Loucy (cell line): ENCODE results near the gene C1orf52.

ENCODE experiments used
- EZH2phosphoT487 ChIP-seq: fragments of 200-600 bp; IDR thresholded peaks from 2 replicates; pipeline ENCODE4 v1.6.1; 2018; ENCODE audit warnings: antibody characterized with exemption, mild to moderate bottlenecking, moderate library complexity, borderline replicate concordance
- TF ChIP-seq, protein P1 (sequence below): fragments of 200-600 bp; sonication (generic); conservative IDR thresholded peaks from 2 replicates; pipeline ENCODE4 v1.5.1; 2014; ENCODE audit warnings: mild to moderate bottlenecking, antibody characterized with exemption, low read length

DNA sequence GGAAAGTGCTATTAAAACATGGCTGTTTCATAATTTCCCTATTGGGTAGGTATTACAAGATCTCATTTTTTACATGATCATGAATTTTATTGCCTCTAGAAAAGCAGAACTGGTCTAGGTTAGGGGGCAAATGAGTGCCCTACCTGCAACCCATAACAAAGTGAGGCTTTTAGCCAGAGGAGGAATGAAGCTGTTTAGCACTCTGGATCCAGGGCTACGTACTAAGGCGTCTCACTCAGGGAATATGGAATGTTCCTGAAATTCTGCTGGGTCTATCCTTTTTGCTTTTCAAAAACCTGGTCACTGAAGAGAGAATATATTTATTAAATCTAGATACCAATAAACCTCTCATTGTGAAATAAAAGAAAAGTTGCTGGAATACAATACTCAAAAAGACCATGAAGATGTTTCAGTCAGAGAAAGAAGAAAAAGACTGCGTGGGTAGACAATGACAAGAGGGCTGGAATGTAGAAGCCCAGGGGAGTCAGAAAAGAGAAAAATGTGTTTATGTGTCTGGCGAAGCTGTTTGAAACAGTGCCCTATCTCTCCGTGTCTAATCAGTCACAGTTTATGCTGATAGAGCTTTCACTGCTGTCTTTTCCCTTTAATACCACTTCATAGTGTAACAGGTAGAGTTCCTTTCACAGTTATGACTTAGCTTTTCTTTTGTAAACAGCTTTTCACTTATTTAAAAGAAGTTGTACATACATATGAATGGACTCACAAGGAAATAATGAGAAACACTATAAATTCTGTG lies 33.7 kb downstream of the C1orf52 start:
- TF ChIP-seq, protein P1, sequence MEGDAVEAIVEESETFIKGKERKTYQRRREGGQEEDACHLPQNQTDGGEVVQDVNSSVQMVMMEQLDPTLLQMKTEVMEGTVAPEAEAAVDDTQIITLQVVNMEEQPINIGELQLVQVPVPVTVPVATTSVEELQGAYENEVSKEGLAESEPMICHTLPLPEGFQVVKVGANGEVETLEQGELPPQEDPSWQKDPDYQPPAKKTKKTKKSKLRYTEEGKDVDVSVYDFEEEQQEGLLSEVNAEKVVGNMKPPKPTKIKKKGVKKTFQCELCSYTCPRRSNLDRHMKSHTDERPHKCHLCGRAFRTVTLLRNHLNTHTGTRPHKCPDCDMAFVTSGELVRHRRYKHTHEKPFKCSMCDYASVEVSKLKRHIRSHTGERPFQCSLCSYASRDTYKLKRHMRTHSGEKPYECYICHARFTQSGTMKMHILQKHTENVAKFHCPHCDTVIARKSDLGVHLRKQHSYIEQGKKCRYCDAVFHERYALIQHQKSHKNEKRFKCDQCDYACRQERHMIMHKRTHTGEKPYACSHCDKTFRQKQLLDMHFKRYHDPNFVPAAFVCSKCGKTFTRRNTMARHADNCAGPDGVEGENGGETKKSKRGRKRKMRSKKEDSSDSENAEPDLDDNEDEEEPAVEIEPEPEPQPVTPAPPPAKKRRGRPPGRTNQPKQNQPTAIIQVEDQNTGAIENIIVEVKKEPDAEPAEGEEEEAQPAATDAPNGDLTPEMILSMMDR, result no peak
- TF ChIP-seq EZH2phosphoT487, result no peak
